Vagina (tissue), 2 donors: Measurements from ENCODE around the gene SLC44A1. TPM values are rescaled to one million over a fixed set of nuclear protein-coding genes. Genes with fewer than 3 reads are reported as not detected.

ENCODE experiments used
- DNase-seq, 2 donors: peaks; one replicate each; pipeline ENCODE4 v3.0.0-alpha.2; 2017; ENCODE audit errors: extremely low spot score in 2 of 2
- H3K27ac ChIP-seq: fragments of 200-600 bp; sonication (generic); one replicate; pipeline ENCODE4 v1.5.1; 2019
- H3K27me3 ChIP-seq: fragments of 200-600 bp; sonication (generic); one replicate; pipeline ENCODE4 v1.5.1; 2019
- H3K36me3 ChIP-seq, 2 donors: fragments of 200-600 bp; sonication (generic); one replicate each; pipeline ENCODE4 v1.5.1; 2017 to 2019
- H3K4me1 ChIP-seq: fragments of 200-600 bp; sonication (generic); one replicate; pipeline ENCODE4 v1.5.1; 2019
- H3K4me3 ChIP-seq, 2 donors: fragments of 200-600 bp; sonication (generic); 1 replicate in 1 of 2; 2 replicates in 1 of 2; pipeline ENCODE4 v1.5.1; 2016 to 2019
- H3K9me3 ChIP-seq: fragments of 200-600 bp; sonication (generic); one replicate; pipeline ENCODE4 v1.5.1; 2019
- POLR2A ChIP-seq, 2 donors: fragments of 450-650 bp; IDR thresholded peaks; one replicate each; pipeline ENCODE4 v1.6.1; 2017; ENCODE audit warnings: antibody characterized with exemption in 2 of 2, mild to moderate bottlenecking in 2 of 2, moderate library complexity in 2 of 2
- POLR2AphosphoS5 ChIP-seq, 2 donors: sonication (generic); formaldehyde crosslinking; IDR thresholded peaks; one replicate each; pipeline ENCODE4 v1.9.0; 2017; ENCODE audit warnings: antibody characterized with exemption in 2 of 2, mild to moderate bottlenecking in 2 of 2, low read depth in 1 of 2; ENCODE audit not compliant: insufficient read depth in 1 of 2
- intact Hi-C: fragments of 100-400 bp; cut with DNase I; formaldehyde crosslinking; loops from one replicate; pipeline ENCODE4 v1.15.1; 2023
- total RNA-seq: library from RNA; depleted of rRNA; stranded (reverse); fragments of >200 nt; gene quantifications from one replicate; pipeline ENCODE4 v1.2.3, GENCODE V29; 2016
- TF ChIP-seq, protein P1 (sequence below), 3 experiments: fragments of 450-650 bp in 2 of 3; fragments of 200-600 bp in 1 of 3; sonication (generic) in 1 of 3; IDR thresholded peaks; one replicate each; pipeline ENCODE4 v1.5.1; 2017 to 2019; ENCODE audit warnings: antibody characterized with exemption in 3 of 3, mild to moderate bottlenecking in 2 of 3, moderate library complexity in 2 of 3

SLC44A1 gene
- total RNA-seq, 1 donor from 2014 or later = 67.3 TPM

DNA sequence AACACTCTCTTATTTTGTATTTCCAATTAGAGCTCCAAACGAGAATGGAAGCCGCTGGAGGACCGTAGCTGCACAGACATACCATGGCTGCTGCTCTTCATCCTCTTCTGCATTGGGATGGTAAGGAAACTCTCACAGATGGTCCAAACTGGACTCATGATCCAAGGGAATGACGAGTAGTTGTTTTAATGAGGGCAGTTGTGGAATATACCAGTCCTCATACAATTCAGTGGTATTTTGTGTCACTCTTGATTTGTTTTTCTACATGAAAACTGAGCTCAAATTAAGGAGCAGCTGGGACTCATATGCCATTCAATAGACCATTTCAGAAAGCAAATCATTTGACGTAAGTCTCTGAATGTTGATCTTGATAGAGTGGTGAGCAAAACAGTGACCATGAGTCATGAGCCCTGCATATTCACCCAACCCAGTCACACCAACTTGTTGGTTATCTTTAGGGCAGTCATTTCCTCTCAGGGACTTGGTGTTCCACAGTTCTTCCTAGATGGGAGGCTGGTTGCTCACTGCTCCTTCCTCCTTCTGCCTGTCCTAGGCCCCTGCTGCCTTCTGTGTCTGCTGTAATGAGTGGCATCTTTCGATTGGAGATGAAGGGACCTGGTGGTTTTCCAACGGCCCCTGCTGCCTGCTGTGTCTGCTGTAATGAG lies 54.9 kb downstream of the SLC44A1 start:
- intact Hi-C loops = no loop called here
- DNase-seq = no peak
- peak overlapping the region; percentile 28 for H3K27ac ChIP-seq

DNA sequence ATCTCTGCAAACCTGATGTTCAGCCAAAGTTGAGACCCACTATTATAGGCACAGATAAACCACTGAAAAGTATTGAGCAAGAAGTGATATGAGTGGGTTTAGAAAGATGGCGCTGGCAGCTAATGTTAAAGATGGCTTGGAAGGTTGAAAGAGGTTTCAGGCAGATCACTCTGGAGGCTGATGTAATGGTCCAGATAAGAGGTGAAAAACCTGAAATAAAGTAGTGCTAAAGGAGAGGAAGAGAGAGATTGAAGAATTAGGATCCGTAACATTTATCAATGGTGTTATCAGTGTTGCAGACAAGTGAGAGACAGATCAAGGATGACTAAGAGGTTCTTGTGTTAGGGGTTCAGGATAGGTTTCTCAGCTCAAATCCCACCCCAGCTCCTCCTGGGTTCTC lies 58.3 kb downstream of the SLC44A1 start:
- TF ChIP-seq, protein P1, sequence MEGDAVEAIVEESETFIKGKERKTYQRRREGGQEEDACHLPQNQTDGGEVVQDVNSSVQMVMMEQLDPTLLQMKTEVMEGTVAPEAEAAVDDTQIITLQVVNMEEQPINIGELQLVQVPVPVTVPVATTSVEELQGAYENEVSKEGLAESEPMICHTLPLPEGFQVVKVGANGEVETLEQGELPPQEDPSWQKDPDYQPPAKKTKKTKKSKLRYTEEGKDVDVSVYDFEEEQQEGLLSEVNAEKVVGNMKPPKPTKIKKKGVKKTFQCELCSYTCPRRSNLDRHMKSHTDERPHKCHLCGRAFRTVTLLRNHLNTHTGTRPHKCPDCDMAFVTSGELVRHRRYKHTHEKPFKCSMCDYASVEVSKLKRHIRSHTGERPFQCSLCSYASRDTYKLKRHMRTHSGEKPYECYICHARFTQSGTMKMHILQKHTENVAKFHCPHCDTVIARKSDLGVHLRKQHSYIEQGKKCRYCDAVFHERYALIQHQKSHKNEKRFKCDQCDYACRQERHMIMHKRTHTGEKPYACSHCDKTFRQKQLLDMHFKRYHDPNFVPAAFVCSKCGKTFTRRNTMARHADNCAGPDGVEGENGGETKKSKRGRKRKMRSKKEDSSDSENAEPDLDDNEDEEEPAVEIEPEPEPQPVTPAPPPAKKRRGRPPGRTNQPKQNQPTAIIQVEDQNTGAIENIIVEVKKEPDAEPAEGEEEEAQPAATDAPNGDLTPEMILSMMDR (IDR thresholded peaks at IDR 0.05) = no peak
- TF ChIP-seq POLR2AphosphoS5 (IDR thresholded peaks at IDR 0.05; ENCODE audit: insufficient read depth in 1 of 2, low read depth in 1 of 2) = no peak
- TF ChIP-seq POLR2A (IDR thresholded peaks at IDR 0.05) = no peak
- Histone ChIP-seq H3K27ac (no peak overlapping the region), H3K4me1 (peaks cover 2% of the 10 kb centered on the region), H3K27me3 (no peaks in the 10 kb centered on the region), H3K4me3 (no peak overlapping the region), H3K9me3 (no peaks in the 10 kb centered on the region), H3K36me3 (peaks cover 0 to 10% of the 10 kb centered on the region in 2 donors)
- DNase-seq = no peak
- intact Hi-C loops = no loop called here

More for the DNA sequence above, 54.9 kb downstream of the SLC44A1 start:
- Histone ChIP-seq H3K9me3 (no peaks in the 10 kb centered on the region), H3K4me3 (no peak overlapping the region), H3K36me3 (peaks cover 0 to 10% of the 10 kb centered on the region in 2 donors), H3K27me3 (no peaks in the 10 kb centered on the region), H3K4me1 (peaks cover 18% of the 10 kb centered on the region)
- TF ChIP-seq POLR2A (IDR thresholded peaks at IDR 0.05) = no peak
- peak in 1 of 2 donors; percentile 30 for TF ChIP-seq POLR2AphosphoS5 (IDR thresholded peaks at IDR 0.05; ENCODE audit: insufficient read depth in 1 of 2, low read depth in 1 of 2)

DNA sequence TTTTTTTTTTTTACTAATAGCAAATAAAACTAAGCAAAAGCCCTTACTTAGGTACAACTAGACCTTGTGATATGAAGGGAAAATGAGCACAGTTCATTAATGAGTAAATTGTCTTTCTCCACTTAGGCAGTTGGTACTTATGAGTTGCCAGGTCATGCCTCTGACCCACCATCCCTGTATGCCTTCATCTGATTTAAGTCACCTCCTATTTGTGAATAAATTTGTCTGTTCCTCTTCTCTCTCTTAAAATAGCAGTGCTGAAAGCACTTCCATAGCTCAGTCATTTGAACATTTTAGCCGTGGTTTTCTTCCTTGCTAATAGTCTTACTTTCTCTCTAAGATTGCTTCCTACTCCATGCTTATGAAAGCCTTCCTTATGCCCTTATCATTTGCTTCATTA lies 61.4 kb downstream of the SLC44A1 start:
- no peak for DNase-seq
- Histone ChIP-seq H3K4me1 (peaks cover 11% of the 10 kb centered on the region), H3K27ac (no peak overlapping the region), H3K9me3 (no peaks in the 10 kb centered on the region), H3K36me3 (no peaks in the 10 kb centered on the region), H3K27me3 (no peaks in the 10 kb centered on the region), H3K4me3 (no peak overlapping the region)
- TF ChIP-seq POLR2A (IDR thresholded peaks at IDR 0.05) (no peak), POLR2AphosphoS5 (IDR thresholded peaks at IDR 0.05; ENCODE audit: insufficient read depth in 1 of 2, low read depth in 1 of 2) (no peak)
- TF ChIP-seq, protein P1 (IDR thresholded peaks at IDR 0.05) = no peak
- intact Hi-C loops = no loop called here

DNA sequence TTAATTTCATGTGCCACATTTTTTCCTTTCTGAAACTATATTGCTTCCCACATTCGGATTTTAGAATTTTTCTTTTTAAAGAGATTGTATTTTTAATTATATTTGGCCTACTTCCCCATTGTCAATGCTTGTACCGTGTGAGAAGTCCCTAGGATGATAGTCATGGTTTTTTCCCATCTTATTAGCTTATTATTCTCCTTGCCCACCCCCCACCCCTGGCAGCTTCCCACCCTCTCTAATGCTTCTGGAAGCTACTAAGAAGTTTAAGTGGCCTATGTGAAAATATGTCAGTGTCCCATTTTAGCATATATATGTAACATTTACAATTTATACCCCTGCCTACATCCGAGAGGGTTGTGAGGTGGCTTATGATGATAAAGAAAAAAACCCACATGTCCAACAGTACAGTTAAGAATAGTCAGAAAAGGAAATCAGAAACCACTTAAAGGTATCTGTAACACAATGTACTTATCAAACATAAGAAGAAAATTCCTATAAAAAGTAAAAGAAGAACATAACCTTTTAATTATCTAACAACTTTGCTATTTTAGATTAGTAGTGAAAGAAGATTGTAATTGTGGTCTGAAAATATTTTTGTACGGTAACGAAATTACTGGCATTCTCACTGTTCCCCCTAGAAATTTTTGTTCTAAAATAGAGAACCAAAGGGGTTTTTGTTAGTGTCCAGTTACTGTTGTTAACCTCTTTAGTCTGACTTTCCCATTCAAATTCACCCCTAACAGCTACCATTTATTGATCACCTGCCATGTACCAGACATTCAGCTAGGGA lies 62.1 kb downstream of the SLC44A1 start:
- no peak overlapping the region for H3K4me3 ChIP-seq
- no peaks in the 10 kb centered on the region for H3K9me3 ChIP-seq
- intact Hi-C loops = no loop called here
- no peak for DNase-seq
- no peaks in the 10 kb centered on the region for H3K27me3 ChIP-seq
- H3K4me1 ChIP-seq = peaks cover 11% of the 10 kb centered on the region
- H3K27ac ChIP-seq = no peak overlapping the region
- no peaks in the 10 kb centered on the region for H3K36me3 ChIP-seq
- TF ChIP-seq POLR2A (IDR thresholded peaks at IDR 0.05) = no peak
- TF ChIP-seq, protein P1 (IDR thresholded peaks at IDR 0.05) = no peak
- no peak for TF ChIP-seq POLR2AphosphoS5 (IDR thresholded peaks at IDR 0.05; ENCODE audit: insufficient read depth in 1 of 2, low read depth in 1 of 2)

DNA sequence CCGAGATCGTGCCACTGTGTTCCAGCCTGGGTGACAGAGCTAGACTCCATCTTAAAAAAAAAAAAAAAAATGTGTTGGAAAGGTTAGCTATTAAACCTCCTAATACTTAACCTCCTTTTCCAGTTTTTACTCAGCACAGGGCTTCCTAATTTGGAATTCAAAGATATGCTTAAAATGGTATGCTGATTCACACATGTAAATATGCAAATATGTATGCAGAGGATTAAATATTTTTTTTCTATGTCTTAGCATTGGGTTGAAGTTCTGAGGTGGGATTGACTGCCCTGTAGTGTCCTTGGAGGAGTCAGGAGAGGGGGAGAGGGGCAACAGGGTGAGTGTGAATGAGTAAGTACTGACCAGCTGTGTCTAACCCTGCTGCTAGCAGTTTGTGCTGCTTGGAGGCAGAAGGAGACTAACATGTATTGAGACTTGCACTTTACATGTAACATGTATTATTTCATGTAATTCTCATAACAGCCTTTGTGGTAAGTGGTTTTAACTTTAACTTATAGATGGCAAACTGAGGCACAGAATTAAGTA lies 63.2 kb downstream of the SLC44A1 start:
- H3K4me3 ChIP-seq = no peak overlapping the region
- no peak overlapping the region for H3K27ac ChIP-seq
- no peak for TF ChIP-seq POLR2A (IDR thresholded peaks at IDR 0.05)
- no peak for TF ChIP-seq POLR2AphosphoS5 (IDR thresholded peaks at IDR 0.05; ENCODE audit: insufficient read depth in 1 of 2, low read depth in 1 of 2)
- TF ChIP-seq, protein P1 (IDR thresholded peaks at IDR 0.05) = no peak
- no peaks in the 10 kb centered on the region for H3K27me3 ChIP-seq
- H3K9me3 ChIP-seq = no peaks in the 10 kb centered on the region
- DNase-seq = no peak
- peaks cover 11% of the 10 kb centered on the region for H3K4me1 ChIP-seq
- intact Hi-C loops = no loop called here
- H3K36me3 ChIP-seq = no peaks in the 10 kb centered on the region
